Hepatocyte (in vitro differentiated cells): Measurements from ENCODE around the gene SKIDA1.

Experiments used
- CTCF ChIP-seq: fragments of 200-600 bp; sonication (generic); IDR thresholded peaks from 2 replicates; pipeline ENCODE4 v1.5.1; 2016; ENCODE audit warnings: antibody characterized with exemption, mild to moderate bottlenecking; ENCODE audit not compliant: poor library complexity
- EZH2 ChIP-seq: fragments of 200-600 bp; sonication (generic); IDR thresholded peaks from 2 replicates; pipeline ENCODE4 v1.6.1; 2016; ENCODE audit warnings: antibody characterized with exemption, mild to moderate bottlenecking, borderline replicate concordance
- EZH2phosphoT487 ChIP-seq: fragments of 200-600 bp; sonication (generic); IDR thresholded peaks from one replicate; pipeline ENCODE4 v1.6.1; 2018; ENCODE audit warnings: antibody characterized with exemption, mild to moderate bottlenecking, low read depth, moderate library complexity; ENCODE audit not compliant: unreplicated experiment, severe bottlenecking

GRCh38 chr10:21499701-21500577 lies 25.5 kb downstream of the SKIDA1 start:
- no peak for TF ChIP-seq CTCF
- peak; percentile 51 for TF ChIP-seq EZH2
- no peak for TF ChIP-seq EZH2phosphoT487
